Naive thymus-derived CD4-positive, alpha-beta T cell (primary cell): ENCODE data around the gene DPPA4. TPM values are rescaled to one million over a fixed set of nuclear protein-coding genes. Genes with fewer than 3 reads are reported as not detected.

Experiments used
- ATAC-seq: fragments of 150-1000 bp; cut with Tn5 transposase; 2 replicates; pipeline ENCODE4 v1.10.0; 2021; ENCODE audit warnings: mild to moderate bottlenecking, moderate library complexity
- CTCF ChIA-PET: fragments of 350-600 bp; sonication (Branson Sonifier 250); formaldehyde crosslinking; loops from one replicate; lab custom pipeline; 2021; ENCODE audit warnings: antibody characterized with exemption; lab: Charles Lee
- POLR2A ChIA-PET: fragments of 350-600 bp; sonication (Branson Sonifier 250); formaldehyde crosslinking; loops from one replicate; lab custom pipeline; 2021; ENCODE audit warnings: antibody characterized with exemption, inconsistent platforms; lab: Charles Lee
- DNase-seq, 9 donors: peaks; one replicate each; pipeline versions ENCODE4 v3.0.0 to v3.0.0-alpha.2; 2020 to 2022; ENCODE audit warnings: mixed read lengths in 1 of 9
- H3K27ac ChIP-seq: one replicate; pipeline ENCODE4 v1.7.0; 2013; ENCODE audit warnings: mild to moderate bottlenecking, low read depth, low read length, moderate library complexity
- H3K27me3 ChIP-seq, 2 donors: one replicate each; pipeline ENCODE4 v1.7.0; 2013; ENCODE audit warnings: low read length in 2 of 2, mild to moderate bottlenecking in 2 of 2, moderate library complexity in 2 of 2; ENCODE audit not compliant: control insufficient read depth in 2 of 2, insufficient read depth in 2 of 2
- H3K36me3 ChIP-seq, 3 experiments: 1 replicate in 2 of 3; 2 replicates in 1 of 3; pipeline ENCODE4 v1.7.0; 2013; ENCODE audit warnings: low read length in 3 of 3, mild to moderate bottlenecking in 3 of 3, moderate library complexity in 1 of 3; ENCODE audit not compliant: insufficient read depth in 3 of 3, control insufficient read depth in 2 of 3
- H3K4me1 ChIP-seq, 2 donors: one replicate each; pipeline ENCODE4 v1.7.0; 2013; ENCODE audit warnings: low read length in 2 of 2, mild to moderate bottlenecking in 2 of 2, moderate library complexity in 1 of 2; ENCODE audit not compliant: control insufficient read depth in 2 of 2, insufficient read depth in 2 of 2
- H3K4me3 ChIP-seq: 2 replicates; pipeline ENCODE4 v1.7.0; 2013; ENCODE audit warnings: mild to moderate bottlenecking, low read length
- H3K9me3 ChIP-seq, 3 experiments: 1 replicate in 2 of 3; 2 replicates in 1 of 3; pipeline ENCODE4 v1.7.0; 2013; ENCODE audit warnings: low read length in 3 of 3; ENCODE audit not compliant: control insufficient read depth in 2 of 3
- H3K27ac Mint-ChIP-seq, 9 donors: one replicate each; pipeline ENCODE4 v1.8.0; 2020 to 2022; ENCODE audit warnings: mixed read lengths in 9 of 9, mild to moderate bottlenecking in 8 of 9, moderate library complexity in 5 of 9, inconsistent platforms in 2 of 9
- H3K27me3 Mint-ChIP-seq, 5 donors: one replicate each; pipeline ENCODE4 v1.8.0; 2021 to 2022; ENCODE audit warnings: mixed read lengths in 5 of 5, mild to moderate bottlenecking in 1 of 5
- H3K36me3 Mint-ChIP-seq, 5 donors: one replicate each; pipeline ENCODE4 v1.8.0; 2020 to 2022; ENCODE audit warnings: mixed read lengths in 5 of 5, mild to moderate bottlenecking in 3 of 5, inconsistent platforms in 1 of 5
- H3K4me1 Mint-ChIP-seq, 7 donors: one replicate each; pipeline ENCODE4 v1.8.0; 2020 to 2022; ENCODE audit warnings: mixed read lengths in 7 of 7, mild to moderate bottlenecking in 3 of 7, inconsistent platforms in 1 of 7
- H3K4me3 Mint-ChIP-seq, 10 donors: one replicate each; pipeline ENCODE4 v1.8.0; 2020 to 2022; ENCODE audit warnings: mild to moderate bottlenecking in 10 of 10, mixed read lengths in 10 of 10, moderate library complexity in 6 of 10, inconsistent platforms in 2 of 10
- H3K9me3 Mint-ChIP-seq, 11 donors: one replicate each; pipeline ENCODE4 v1.8.0; 2020 to 2022; ENCODE audit warnings: mixed read lengths in 11 of 11, mild to moderate bottlenecking in 4 of 11, inconsistent platforms in 1 of 11, moderate library complexity in 1 of 11
- intact Hi-C, 2 donors: fragments of 100-400 bp; cut with micrococcal nuclease; formaldehyde crosslinking; loops; one replicate each; pipeline ENCODE4 v1.15.1; 2023
- polyA plus RNA-seq, 2 donors: library from polyadenylated mRNA; unstranded; fragments of 300-500 nt; fragmentation: Illumina TruSeq; gene quantifications; one replicate each; pipeline ENCODE4 v1.2.3, GENCODE V29; 2021
- total RNA-seq, 6 experiments: library from RNA in 5 of 6; stranded (reverse) in 5 of 6; gene quantifications; 1 replicate in 5 of 6; 2 replicates in 1 of 6; pipeline ENCODE4 v1.2.3 and lab custom pipeline; 2021 to 2026

Gene DPPA4
- total and polyA plus RNA-seq, 7 experiments from 2014 or later = 0.19 to 4.0 (median 1.5) TPM; not detected in 1

- Mint-ChIP-seq H3K27ac (no peak overlapping the region), H3K4me3 (no peak overlapping the region), H3K4me1 (no peaks in the 10 kb centered on the region), H3K9me3 (peaks cover 0 to 4% (median 0%) of the 10 kb centered on the region in 11 donors), H3K36me3 (no peaks in the 10 kb centered on the region), H3K27me3 (peaks cover 2 to 15% (median 12%) of the 10 kb centered on the region in 5 donors)
- ChIA-PET CTCF (no interaction called here), POLR2A (no interaction called here)
- Histone ChIP-seq H3K27me3 (no peaks in the 10 kb centered on the region), H3K36me3 (no peaks in the 10 kb centered on the region), H3K4me3 (no peak overlapping the region), H3K9me3 (no peaks in the 10 kb centered on the region), H3K4me1 (no peaks in the 10 kb centered on the region), H3K27ac (no peak overlapping the region)
- intact Hi-C loops = no loop called here
- DNase-seq (no peak), ATAC-seq (no peak)
Measured at GRCh38 chr3:109330405-109330804, 6.9 kb downstream of the DPPA4 start.

- no peaks in the 10 kb centered on the region for H3K4me1 ChIP-seq
- ATAC-seq (no peak), DNase-seq (no peak)
- H3K36me3 Mint-ChIP-seq = peaks cover 0 to 4% (median 0%) of the 10 kb centered on the region in 5 donors
- H3K4me1 Mint-ChIP-seq = no peaks in the 10 kb centered on the region
- peaks cover 0 to under 1% (median 0%) of the 10 kb centered on the region in 5 donors for H3K27me3 Mint-ChIP-seq
- no peak overlapping the region for H3K4me3 Mint-ChIP-seq
- POLR2A ChIA-PET = no interaction called here
- H3K9me3 ChIP-seq = no peaks in the 10 kb centered on the region
- H3K27ac Mint-ChIP-seq = no peak overlapping the region
- no peaks in the 10 kb centered on the region for H3K36me3 ChIP-seq
- no peaks in the 10 kb centered on the region for H3K9me3 Mint-ChIP-seq
- H3K27ac ChIP-seq = no peak overlapping the region
- intact Hi-C loops = no loop called here
- CTCF ChIA-PET = no interaction called here
- no peak overlapping the region for H3K4me3 ChIP-seq
- no peaks in the 10 kb centered on the region for H3K27me3 ChIP-seq
Measured at GRCh38 chr3:109328202-109328601, 9.1 kb downstream of the DPPA4 start.

- CTCF ChIA-PET = no interaction called here
- Mint-ChIP-seq H3K4me1 (no peaks in the 10 kb centered on the region), H3K27me3 (no peaks in the 10 kb centered on the region), H3K36me3 (peaks cover 0 to 4% (median 0%) of the 10 kb centered on the region in 5 donors), H3K4me3 (no peak overlapping the region), H3K9me3 (no peaks in the 10 kb centered on the region), H3K27ac (no peak overlapping the region)
- no peak for DNase-seq
- intact Hi-C loops = no loop called here
- POLR2A ChIA-PET = no interaction called here
- no peak overlapping the region for H3K27ac ChIP-seq
- no peaks in the 10 kb centered on the region for H3K36me3 ChIP-seq
- H3K9me3 ChIP-seq = no peaks in the 10 kb centered on the region
- H3K27me3 ChIP-seq = no peaks in the 10 kb centered on the region
- H3K4me1 ChIP-seq = no peaks in the 10 kb centered on the region
- ATAC-seq = no peak
- H3K4me3 ChIP-seq = no peak overlapping the region
Measured at GRCh38 chr3:109325657-109326056, 11.7 kb downstream of the DPPA4 start.

- Mint-ChIP-seq H3K4me3 (no peak overlapping the region), H3K27ac (no peak overlapping the region), H3K27me3 (no peaks in the 10 kb centered on the region), H3K4me1 (no peaks in the 10 kb centered on the region), H3K36me3 (peaks cover 0 to 4% (median 0%) of the 10 kb centered on the region in 5 donors), H3K9me3 (no peaks in the 10 kb centered on the region)
- Histone ChIP-seq H3K36me3 (no peaks in the 10 kb centered on the region), H3K4me3 (no peak overlapping the region), H3K9me3 (no peaks in the 10 kb centered on the region), H3K27ac (no peak overlapping the region), H3K4me1 (no peaks in the 10 kb centered on the region), H3K27me3 (no peaks in the 10 kb centered on the region)
- intact Hi-C loops = no loop called here
- ATAC-seq (no peak), DNase-seq (no peak)
- ChIA-PET CTCF (no interaction called here), POLR2A (no interaction called here)
Measured at GRCh38 chr3:109325109-109325508, 12.2 kb downstream of the DPPA4 start.

- H3K27me3 ChIP-seq = no peaks in the 10 kb centered on the region
- Mint-ChIP-seq H3K4me3 (no peak within 1 kb of the TSS), H3K27ac (no peak within 1 kb of the TSS), H3K36me3 (no peaks in the 10 kb centered on the region), H3K4me1 (no peaks in the 10 kb centered on the region), H3K27me3 (no peaks in the 10 kb centered on the region), H3K9me3 (peaks cover 0 to 2% (median 0%) of the 10 kb centered on the region in 11 donors)
- no peak within 1 kb of the TSS for H3K27ac ChIP-seq
- H3K9me3 ChIP-seq = no peaks in the 10 kb centered on the region
- DNase-seq = no peak
- ChIA-PET POLR2A (no interaction called here), CTCF (no interaction called here)
- no peak within 1 kb of the TSS for H3K4me3 ChIP-seq
- H3K4me1 ChIP-seq = no peaks in the 10 kb centered on the region
- H3K36me3 ChIP-seq = no peaks in the 10 kb centered on the region
- intact Hi-C loops = no loop called here
- no peak for ATAC-seq
Measured at GRCh38 chr3:109316162-109316730, 21.1 kb downstream of the DPPA4 start, which contains the start of gene DPPA2. DPPA2 (minus strand) TSS chr3:109316517; CDS start chr3:109314542, 1,975 bp downstream.

GRCh38 chr3:109313061-109313460 is 24.3 kb downstream of the DPPA4 start:
- no peaks in the 10 kb centered on the region for H3K36me3 ChIP-seq
- H3K4me1 Mint-ChIP-seq = no peaks in the 10 kb centered on the region
- ATAC-seq = no peak
- H3K4me1 ChIP-seq = no peaks in the 10 kb centered on the region
- H3K9me3 Mint-ChIP-seq = peaks cover 0 to 8% (median 0%) of the 10 kb centered on the region in 11 donors
- H3K27ac ChIP-seq = no peak overlapping the region
- H3K27me3 ChIP-seq = no peaks in the 10 kb centered on the region
- ChIA-PET POLR2A (no interaction called here), CTCF (no interaction called here)
- no peak for DNase-seq
- H3K9me3 ChIP-seq = no peaks in the 10 kb centered on the region
- no peaks in the 10 kb centered on the region for H3K27me3 Mint-ChIP-seq
- H3K4me3 Mint-ChIP-seq = no peak overlapping the region
- no peak overlapping the region for H3K27ac Mint-ChIP-seq
- intact Hi-C loops = no loop called here
- H3K36me3 Mint-ChIP-seq = no peaks in the 10 kb centered on the region
- H3K4me3 ChIP-seq = no peak overlapping the region

GRCh38 chr3:109297496-109297895 is 39.9 kb downstream of the DPPA4 start:
- intact Hi-C loops = no loop called here
- Histone ChIP-seq H3K36me3 (no peaks in the 10 kb centered on the region), H3K4me1 (no peaks in the 10 kb centered on the region), H3K27me3 (no peaks in the 10 kb centered on the region), H3K27ac (no peak overlapping the region), H3K4me3 (no peak overlapping the region), H3K9me3 (no peaks in the 10 kb centered on the region)
- ATAC-seq (no peak), DNase-seq (no peak)
- POLR2A ChIA-PET = no interaction called here
- H3K4me1 Mint-ChIP-seq = peaks cover 0 to 3% (median 0%) of the 10 kb centered on the region in 7 donors
- CTCF ChIA-PET = no interaction called here
- no peak overlapping the region for H3K27ac Mint-ChIP-seq
- no peak overlapping the region for H3K4me3 Mint-ChIP-seq
- H3K9me3 Mint-ChIP-seq = peaks cover 0 to 3% (median 0%) of the 10 kb centered on the region in 11 donors
- no peaks in the 10 kb centered on the region for H3K36me3 Mint-ChIP-seq
- H3K27me3 Mint-ChIP-seq = no peaks in the 10 kb centered on the region
